GM19351 (cell line): ENCODE data around the gene WNK4.
"Not testable (repeated sequence)": the region's sequence is repeated elsewhere in the genome, so short reads cannot be mapped to it uniquely, and the experiment has no call there.

ENCODE experiments used
- ATAC-seq: cut with Tn5 transposase; IDR thresholded peaks from one replicate; pipeline ENCODE4 v1.9.1; 2021; ENCODE audit warnings: mild to moderate bottlenecking, moderate library complexity; ENCODE audit not compliant: unreplicated experiment

Gene WNK4

DNA sequence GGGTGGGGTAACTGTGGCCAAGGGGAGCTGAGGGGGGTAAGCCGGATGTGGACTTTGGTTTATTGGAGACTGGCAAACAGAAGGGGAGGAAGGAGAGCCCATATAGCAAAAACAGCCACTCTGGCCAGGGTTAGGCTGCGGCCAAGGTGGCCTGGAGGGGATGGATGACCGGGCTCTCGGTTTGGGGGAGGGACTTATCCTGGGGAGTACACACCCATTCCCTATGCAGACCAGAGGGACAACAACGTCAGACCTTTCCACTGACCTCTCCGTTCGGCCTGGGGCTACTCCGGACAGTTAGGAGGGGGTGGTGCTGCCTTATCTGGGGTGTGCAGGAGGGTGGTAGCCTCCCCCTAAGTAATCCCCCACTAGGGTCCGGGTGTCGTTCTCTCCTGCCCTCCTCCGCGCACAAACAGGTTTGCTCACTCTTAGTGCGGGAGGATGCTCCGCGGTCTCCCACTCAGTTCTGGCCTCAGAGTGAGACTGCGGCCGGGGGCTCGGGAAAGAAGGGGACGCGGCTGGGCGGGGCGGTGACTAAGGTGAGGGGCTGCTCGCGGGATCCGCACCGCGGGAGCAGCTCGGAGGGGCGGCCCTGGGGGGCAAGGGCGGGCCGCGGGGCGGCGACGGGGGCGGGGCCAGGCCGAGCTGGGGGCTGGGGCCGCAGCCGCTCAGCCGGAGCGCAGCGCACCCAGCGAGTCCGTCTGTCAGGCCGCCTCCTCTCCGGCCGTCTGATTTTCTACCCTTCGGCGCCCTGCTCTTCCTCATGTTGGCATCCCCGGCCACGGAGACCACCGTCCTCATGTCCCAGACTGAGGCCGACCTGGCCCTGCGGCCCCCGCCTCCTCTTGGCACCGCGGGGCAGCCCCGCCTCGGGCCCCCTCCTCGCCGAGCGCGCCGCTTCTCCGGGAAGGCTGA, at the start of gene WNK4:
Gene WNK4 (plus strand): TSS at position 675 of the 915 bp plus-strand sequence. CDS start 89 bp downstream, at position 764.
- no peak for ATAC-seq

- no peak for ATAC-seq
Measured at GRCh38 chr17:42740699-42741098, 39.7 kb upstream of the WNK4 start.

DNA sequence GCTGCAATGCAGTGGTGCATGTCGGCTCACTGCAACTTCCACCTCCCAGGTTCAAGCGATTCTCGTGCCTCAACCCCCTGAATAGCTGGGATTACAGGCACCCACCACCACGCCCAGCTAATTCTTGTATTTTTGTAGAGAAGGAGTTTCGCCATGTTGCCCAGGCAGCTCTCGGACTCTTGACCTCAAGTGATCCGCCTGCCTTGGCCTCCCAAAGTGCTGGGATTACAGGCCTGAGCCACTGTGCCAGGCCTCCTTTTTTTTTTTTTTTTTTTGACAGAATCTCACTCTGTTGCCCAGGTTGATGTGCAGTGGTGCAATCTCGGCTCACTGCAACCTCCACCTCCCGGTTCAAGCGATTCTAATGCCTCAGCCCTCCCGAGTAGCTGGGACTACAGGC, 37.5 kb upstream of the WNK4 start:
- not testable (repeated sequence) for ATAC-seq

- no peak for ATAC-seq
Measured at GRCh38 chr17:42743595-42744282, 36.7 kb upstream of the WNK4 start.

DNA sequence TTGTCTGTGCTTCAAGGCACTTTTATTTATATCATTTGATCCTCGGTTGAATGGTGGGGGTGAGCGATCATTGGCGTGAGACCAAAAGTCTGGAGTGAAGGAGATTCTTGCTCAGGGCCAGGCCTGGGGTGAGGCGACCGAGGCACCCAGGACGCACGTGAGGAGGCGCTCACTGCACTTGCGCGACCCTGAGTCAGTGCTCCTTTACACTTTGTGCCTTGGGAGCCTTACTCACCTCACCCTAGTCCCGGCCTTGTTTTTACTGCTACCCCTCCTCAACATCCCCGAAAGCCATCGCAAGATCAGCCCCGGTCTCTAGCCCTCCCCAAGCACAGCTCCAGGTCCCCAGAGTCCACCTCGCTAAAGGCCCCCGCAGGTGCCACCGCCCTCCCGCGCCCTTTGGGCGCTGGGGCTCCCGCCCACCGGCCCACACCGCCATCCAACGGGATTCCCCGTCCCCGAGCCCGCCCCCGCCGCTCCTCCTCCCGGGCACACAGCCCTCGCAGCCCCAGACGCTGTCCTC, 36.1 kb upstream of the WNK4 start:
- ATAC-seq: peak; percentile 37

- ATAC-seq: peak; percentile 77
Measured at GRCh38 chr17:42744806-42745617, 35.4 kb upstream of the WNK4 start, which contains the start of gene EZH1. TSS of gene EZH1 (minus strand) at chr17:42745040. CDS start at chr17:42728941, 16,099 bp downstream.

- ATAC-seq: no peak
Measured at GRCh38 chr17:42748202-42748907, 32.1 kb upstream of the WNK4 start.

DNA sequence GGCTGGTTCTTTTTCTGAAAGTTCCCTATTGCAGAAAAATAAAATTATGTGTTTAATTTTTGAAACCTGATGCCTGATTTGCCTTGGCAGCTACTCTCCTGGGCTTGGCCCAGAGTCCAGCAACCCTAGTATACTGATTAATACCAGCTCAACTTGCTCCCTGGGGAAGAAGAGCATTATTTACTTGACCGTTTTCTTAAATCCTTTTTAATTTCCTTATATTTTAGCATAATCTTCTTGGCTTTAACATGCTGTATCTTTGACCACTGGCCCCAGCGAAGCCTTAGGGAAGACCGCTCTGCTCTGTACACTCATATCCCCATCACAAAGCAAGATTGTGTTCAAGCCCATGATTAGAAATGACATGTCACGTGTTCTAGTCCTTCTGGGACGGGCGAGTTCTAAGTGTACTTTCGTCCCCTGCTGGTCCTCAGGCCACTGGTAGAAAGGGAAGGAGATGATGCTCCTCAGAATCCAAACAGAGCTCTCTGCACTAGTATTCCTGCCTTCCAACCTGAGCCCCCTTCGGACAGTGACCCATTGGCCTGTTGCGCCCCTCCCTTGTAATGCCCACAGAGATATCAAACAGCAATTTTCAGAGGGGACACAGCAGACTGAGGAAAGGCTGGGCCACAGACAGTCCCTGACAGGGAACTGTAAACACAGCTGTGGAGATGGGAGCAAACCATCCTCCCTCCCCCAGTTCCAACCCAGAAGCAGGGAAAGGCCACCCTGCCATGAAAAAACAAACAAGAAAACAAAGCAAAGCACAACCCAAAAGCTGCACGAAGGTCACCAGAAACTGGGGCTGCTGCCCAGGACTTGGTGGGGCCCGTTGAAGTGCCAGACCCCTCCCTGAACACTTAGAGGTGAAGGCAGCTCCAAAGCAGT, 31.3 kb upstream of the WNK4 start:
- ATAC-seq: no peak

DNA sequence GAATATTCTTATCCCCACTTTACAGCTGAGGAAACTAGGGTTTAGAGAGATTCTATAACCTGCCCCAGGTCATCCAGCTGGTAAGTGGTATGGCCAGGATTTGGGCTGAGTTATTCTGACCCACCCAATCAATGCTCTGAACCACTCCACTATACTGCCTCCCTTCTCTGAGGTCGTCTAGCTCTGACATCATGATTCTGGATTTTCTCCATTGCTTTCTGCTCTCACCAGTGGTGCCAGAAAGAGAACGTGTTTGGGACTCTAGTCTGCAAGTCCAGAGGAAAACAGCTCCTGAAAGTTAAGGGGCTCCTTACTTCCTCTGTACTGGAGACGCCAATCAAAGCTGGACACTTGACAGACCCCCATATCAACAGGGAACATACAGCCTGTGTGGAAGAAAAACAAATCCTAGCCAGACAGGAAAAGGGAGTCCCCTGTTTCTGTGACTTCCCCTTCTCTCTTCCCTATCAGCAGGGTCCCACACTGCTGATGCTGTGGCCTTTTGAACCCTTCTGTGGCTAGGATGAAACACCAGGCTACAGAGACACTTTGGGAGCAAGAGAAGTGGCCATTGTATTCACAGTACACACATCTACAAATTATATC, 29.6 kb upstream of the WNK4 start:
- ATAC-seq: no peak

- ATAC-seq: no peak
Measured at GRCh38 chr17:42751628-42752027, 28.8 kb upstream of the WNK4 start.

GRCh38 chr17:42754782-42755181, 25.6 kb upstream of the WNK4 start:
- ATAC-seq: no peak

GRCh38 chr17:42759982-42760651, 20.3 kb upstream of the WNK4 start:
- ATAC-seq: no peak

DNA sequence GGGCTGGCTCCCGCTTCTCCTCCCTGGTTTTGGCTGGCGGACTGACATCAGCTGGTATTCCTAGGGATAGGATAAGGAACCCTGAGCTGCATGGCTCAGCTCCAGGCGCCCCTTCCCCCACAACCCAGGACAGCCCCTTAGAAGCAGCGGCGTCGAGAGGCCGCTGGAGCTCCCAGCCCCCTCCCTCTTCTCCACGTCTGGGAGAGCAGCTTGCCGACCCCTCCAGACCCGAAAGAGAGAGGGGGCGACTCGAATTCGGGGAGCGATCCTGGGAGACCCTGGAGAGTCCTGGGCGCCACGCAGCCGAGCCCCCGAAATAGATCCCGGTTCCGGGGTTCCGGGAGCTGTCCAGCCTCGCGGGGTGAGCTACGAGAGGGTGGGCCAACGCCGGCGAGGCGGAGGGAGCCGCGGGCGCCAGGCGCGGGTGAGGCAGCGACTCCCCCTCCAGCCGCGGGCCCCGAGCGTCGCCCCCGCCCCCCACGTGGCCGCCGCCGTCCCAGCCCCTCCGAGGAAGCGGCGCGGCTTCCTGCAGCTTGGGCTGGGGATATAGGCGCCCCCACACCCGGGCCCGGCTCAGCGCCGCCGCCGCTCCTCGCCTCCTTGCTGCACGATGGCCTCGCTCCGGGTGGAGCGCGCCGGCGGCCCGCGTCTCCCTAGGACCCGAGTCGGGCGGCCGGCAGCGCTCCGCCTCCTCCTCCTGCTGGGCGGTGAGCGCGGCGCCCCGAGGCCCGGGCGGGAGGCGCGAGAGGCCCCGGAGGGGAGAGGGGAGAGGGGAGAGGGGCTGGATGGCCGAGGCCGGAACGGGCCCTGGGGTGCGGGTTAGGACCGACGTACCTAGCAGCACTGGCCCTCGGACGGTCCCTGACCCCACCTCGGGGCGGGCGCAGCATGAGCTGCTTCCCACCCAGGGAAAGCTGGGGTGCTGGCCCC, 19.5 kb upstream of the WNK4 start, which contains the start of gene RAMP2:
Gene RAMP2 (plus strand): TSS at position 576 of the 930 bp plus-strand sequence. CDS start 35 bp downstream, at position 611.
- no peak for ATAC-seq

DNA sequence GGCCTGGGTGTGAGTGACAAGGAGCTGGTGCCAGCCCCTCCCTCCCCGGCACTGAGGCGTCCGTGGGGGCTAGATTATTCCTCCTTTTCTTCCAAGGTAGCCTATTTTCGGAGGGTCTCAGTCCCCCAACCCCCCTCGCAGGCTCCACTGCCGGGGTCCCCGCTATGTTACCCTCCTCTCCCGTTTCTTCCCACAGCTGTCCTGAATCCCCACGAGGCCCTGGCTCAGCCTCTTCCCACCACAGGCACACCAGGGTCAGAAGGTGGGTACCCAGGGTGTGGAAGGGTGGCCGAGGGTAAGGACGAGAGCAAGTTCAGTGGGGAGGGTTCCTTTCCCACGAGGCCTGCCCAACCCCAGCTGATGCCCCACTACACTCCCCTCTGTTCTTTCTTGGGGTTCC, 18.8 kb upstream of the WNK4 start:
- no peak for ATAC-seq

- ATAC-seq: no peak
Measured at GRCh38 chr17:42766124-42766523, 14.3 kb upstream of the WNK4 start.

- no peak for ATAC-seq
Measured at GRCh38 chr17:42767512-42767911, 12.9 kb upstream of the WNK4 start.

DNA sequence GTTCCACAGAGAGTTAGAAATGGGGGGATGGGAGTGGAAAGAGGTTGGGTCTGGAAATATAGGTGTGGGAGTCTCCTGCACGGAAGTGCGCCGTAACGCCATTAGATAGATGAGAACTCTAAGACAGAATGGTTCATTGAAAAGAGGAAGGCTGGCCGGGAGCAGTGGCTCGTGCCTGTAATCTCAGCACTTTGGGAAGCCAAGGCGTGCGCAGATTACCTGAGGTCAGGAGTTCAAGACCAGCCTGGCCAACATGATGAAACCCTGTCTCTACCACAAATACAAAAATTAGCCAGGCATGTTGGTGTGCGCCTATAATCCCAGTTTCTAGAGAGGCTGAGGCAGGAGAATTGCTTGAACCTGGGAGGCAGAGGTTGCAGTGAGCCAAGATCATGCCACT, 12.4 kb upstream of the WNK4 start:
- ATAC-seq: not testable (repeated sequence)
